Ishikawa (cell line): ENCODE data around the gene MITD1.

ENCODE experiments used
- RAD21 ChIP-seq: IDR thresholded peaks from 2 replicates; pipeline ENCODE4 v1.6.1; 2012; ENCODE audit warnings: low read depth
- TAF1 ChIP-seq: IDR thresholded peaks from 2 replicates; pipeline ENCODE4 v1.6.1; 2012; ENCODE audit warnings: low read depth, mild to moderate bottlenecking

GRCh38 chr2:99141110-99142108, 39.4 kb downstream of the MITD1 start, which contains the start of gene C2orf15:
- TF ChIP-seq TAF1 (peak; percentile 77), RAD21 (no peak)
